ENCODE data around the gene NT5C3A.

The NT5C3A gene

GRCh38 chr7:33075818-33076518, 13.4 kb upstream of the NT5C3A start:
- no peak for DNase-seq

GRCh38 chr7:33073243-33073642, 10.7 kb upstream of the NT5C3A start:
- DNase-seq, result no peak

- DNase-seq, result no peak
These were observed 9.9 kb upstream of the NT5C3A start for GRCh38 chr7:33072471-33072870.

- DNase-seq, result no peak
These were observed 8.3 kb upstream of the NT5C3A start for GRCh38 chr7:33070831-33071230.

- no peak for DNase-seq
These were observed 7.7 kb upstream of the NT5C3A start for GRCh38 chr7:33070277-33070676.

GRCh38 chr7:33067921-33068320, 5.3 kb upstream of the NT5C3A start:
- no peak for DNase-seq

GRCh38 chr7:33066771-33067170, 4.2 kb upstream of the NT5C3A start:
- DNase-seq, result no peak

GRCh38 chr7:33065981-33066380, 3.4 kb upstream of the NT5C3A start:
- DNase-seq, result no peak

- DNase-seq, result peak; percentile 94
These were observed 337 bp upstream of the NT5C3A start for GRCh38 chr7:33062782-33063443.

GRCh38 chr7:33061282-33061937, 1.2 kb downstream of the NT5C3A start:
- no peak for DNase-seq

- no peak for DNase-seq
These were observed 2.9 kb downstream of the NT5C3A start for GRCh38 chr7:33059635-33060034.

GRCh38 chr7:33055158-33055557, 7.4 kb downstream of the NT5C3A start:
- DNase-seq, result no peak

- DNase-seq, result no peak
These were observed 8.2 kb downstream of the NT5C3A start for GRCh38 chr7:33054261-33054964.

GRCh38 chr7:33053721-33054120, 8.9 kb downstream of the NT5C3A start:
- no peak for DNase-seq

- peak; percentile 42 for DNase-seq
These were observed 11.8 kb downstream of the NT5C3A start for GRCh38 chr7:33050535-33051318.

- no peak for DNase-seq
These were observed 13.9 kb downstream of the NT5C3A start for GRCh38 chr7:33048704-33049103.

GRCh38 chr7:33048257-33048656, 14.3 kb downstream of the NT5C3A start:
- no peak for DNase-seq

- no peak for DNase-seq
These were observed 17.6 kb downstream of the NT5C3A start for GRCh38 chr7:33044986-33045385.

- no peak for DNase-seq
These were observed 18.2 kb downstream of the NT5C3A start for GRCh38 chr7:33044401-33044718.

GRCh38 chr7:33043501-33044400, 18.8 kb downstream of the NT5C3A start:
- no peak for DNase-seq

GRCh38 chr7:33041631-33042428, 20.7 kb downstream of the NT5C3A start:
- DNase-seq, result no peak

All from CD4-positive, alpha-beta T cell treated with Interleukin-17A for 4 hours (primary cell).